T47D (cell line): Measurements from ENCODE around the gene PDE4B.

Source experiments
- DNase-seq, 2 experiments: peaks; one replicate each; pipeline versions ENCODE4 v3.0.0 to v3.0.0-alpha.2; 2011 to 2012; ENCODE audit warnings: low read depth in 1 of 2, low spot score in 1 of 2
- JUND ChIP-seq: IDR thresholded peaks from 2 replicates; pipeline ENCODE4 v1.6.1; 2012; ENCODE audit warnings: low read depth
- in situ Hi-C: cut with HindIII; loops from 2 replicates; pipeline ENCODE4 v1.10.0; 2016; ENCODE audit warnings: low sequenced_read_pairs, low pct_unique_long_range_greater_than_20kb

The PDE4B gene

DNA sequence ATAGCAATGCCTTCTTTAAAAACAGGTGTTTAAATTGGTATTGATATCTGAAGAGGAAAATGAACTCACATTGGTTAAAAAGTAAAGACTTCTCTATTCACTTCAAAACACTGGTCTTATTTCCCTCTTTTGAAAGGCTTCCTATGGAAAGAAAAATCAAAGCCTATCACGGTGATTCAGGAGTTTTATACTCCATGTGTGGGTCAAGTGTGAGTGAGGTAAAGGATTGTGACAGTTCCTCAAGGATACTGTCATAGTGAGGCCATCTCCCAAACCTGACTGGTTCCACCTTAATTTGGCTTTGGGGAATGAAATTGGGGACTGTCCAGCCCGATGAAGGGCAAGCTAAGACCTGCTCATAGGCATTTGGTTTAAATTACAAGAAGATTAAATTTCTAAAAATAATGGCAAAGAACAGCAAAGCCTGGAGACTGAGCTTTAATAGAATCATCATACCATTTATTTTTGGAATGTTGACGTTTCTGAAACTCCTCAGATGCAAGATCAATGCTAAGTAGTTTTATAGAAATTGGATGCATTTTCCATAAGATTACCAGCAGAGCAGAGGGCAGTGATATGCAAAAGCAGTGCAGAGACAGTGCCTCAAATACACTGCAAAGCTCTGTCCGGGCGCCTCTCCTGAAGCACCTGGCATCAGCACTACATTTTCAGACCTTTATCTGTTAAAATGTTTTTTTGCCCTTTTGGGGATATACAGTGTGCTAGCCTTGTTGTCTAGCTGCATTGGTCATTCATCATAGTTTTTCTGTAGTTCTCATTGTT is 439.2 kb downstream of the PDE4B start:
- no peak for TF ChIP-seq JUND
- no peak for DNase-seq
- in situ Hi-C loops, result no loop called here

DNA sequence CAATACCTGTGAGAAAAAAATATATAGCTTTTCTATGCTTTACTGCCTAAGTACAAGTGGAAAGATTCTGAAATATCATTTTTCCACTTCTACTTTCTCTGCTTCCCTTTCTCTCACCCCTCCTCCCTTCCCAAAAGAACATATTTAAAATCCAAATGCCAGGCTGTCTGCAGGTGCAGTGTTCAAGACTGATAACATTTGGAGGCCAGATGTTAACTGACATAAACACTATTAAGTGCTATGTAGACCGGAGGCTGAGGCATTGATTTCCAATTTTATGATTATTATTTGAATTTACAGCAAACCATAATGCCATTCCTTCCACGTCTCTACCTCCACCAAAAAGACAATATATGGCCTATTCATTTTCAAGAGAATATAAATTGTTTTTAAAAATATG is 444.3 kb downstream of the PDE4B start:
- TF ChIP-seq JUND, result no peak
- in situ Hi-C loops, result no loop called here
- no peak for DNase-seq

DNA sequence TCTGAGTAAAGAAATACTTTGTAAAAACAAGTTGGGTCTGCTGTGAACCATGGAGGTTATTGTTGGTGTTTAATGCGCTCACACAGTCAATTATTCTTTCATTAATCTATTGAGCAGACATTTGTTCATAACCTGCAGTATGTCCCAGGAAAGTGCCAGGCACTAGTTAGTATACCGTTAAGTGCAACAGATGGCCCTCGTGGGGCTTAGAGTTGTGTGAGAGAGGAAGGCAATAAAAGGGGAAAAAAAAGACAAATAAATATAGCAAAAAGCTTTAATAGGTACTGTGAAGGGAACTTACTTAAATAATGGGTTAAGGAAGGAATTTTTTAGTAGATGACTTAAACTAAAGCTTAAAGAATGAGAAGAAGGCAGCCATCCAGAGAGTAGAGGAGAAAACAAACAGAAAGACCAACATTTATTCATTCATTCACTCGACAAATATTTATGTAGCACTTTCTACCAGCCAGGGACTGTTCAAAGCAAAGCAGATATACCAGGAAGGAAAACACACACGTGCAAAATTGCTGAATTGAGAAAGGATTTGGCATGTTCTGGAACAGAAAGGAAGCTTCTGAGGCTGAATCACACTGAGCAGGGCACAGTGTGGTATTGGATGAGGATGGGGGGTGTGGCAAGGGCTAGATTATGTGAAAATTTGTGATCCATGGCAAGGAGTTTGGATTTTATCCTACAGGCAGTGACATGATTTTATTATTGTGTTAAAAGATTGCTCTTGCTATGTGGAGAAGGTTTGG is 445.2 kb downstream of the PDE4B start:
- in situ Hi-C loops, result no loop called here
- DNase-seq, result no peak
- no peak for TF ChIP-seq JUND

DNA sequence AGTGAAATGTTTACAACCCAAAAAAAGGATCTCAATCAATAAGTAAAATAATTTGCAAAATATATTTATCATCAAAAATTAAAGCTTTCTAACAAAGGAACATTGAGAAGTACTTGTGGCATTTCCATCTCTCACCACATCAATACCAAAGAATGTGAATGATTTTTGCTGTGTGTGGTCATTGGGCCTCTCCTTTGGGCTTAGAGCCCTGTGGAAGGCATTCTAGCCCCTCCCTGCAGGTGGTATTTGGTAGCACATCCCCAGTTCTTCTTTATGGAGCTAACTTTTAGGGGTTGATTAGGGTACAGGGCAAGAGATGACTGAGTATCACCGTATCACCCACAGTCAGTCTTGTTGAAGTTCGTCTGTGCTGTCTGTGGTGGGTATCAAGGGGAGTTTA is 447.1 kb downstream of the PDE4B start:
- no peak for TF ChIP-seq JUND
- no peak for DNase-seq
- in situ Hi-C loops, result no loop called here

DNA sequence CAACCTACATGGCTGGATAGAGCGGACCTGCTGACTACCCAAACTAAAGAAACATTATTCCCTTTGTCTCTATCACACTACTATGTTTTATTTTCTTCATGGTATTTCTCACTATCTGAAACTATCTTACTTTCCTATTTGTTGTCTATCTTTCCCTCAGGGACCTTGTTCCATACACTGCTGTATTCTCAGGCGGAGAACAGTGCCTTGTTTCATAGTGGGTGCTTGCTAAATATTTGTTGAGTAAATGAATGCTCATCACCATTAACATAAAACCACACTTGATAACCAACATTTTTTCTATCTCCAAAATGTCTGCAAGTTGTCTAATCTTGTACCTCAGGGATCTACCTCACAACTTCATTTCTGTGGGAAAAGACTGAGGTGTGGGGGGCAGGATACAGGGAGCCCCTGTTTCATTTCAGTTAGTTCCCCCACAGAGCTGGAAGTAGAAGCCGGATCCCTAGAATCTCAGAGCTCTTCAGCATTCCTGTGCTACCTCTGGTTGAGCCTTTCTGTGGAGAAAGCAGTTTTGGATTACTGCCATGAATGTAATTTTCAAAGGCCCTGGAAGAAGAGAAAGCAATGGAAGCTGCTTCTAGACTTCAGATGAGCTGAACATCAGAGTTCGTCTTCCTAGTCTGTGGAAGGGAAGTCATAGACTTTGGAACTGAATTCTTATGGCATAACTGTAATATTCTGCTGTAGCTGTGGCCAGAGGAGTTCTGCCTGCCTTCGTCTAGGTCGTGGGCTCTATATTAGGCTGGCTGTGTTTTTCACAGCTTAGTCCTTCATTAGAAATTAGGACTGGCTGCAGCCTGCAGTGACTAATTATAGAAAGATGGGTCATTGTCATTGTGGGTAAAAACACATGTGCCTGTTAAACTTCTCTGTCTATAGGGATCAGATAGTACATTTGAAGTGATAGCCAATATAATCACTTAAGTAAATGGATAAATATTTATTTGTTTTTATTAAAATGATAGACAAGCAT is 448.1 kb downstream of the PDE4B start:
- no peak for TF ChIP-seq JUND
- DNase-seq, result no peak
- in situ Hi-C loops, result no loop called here

DNA sequence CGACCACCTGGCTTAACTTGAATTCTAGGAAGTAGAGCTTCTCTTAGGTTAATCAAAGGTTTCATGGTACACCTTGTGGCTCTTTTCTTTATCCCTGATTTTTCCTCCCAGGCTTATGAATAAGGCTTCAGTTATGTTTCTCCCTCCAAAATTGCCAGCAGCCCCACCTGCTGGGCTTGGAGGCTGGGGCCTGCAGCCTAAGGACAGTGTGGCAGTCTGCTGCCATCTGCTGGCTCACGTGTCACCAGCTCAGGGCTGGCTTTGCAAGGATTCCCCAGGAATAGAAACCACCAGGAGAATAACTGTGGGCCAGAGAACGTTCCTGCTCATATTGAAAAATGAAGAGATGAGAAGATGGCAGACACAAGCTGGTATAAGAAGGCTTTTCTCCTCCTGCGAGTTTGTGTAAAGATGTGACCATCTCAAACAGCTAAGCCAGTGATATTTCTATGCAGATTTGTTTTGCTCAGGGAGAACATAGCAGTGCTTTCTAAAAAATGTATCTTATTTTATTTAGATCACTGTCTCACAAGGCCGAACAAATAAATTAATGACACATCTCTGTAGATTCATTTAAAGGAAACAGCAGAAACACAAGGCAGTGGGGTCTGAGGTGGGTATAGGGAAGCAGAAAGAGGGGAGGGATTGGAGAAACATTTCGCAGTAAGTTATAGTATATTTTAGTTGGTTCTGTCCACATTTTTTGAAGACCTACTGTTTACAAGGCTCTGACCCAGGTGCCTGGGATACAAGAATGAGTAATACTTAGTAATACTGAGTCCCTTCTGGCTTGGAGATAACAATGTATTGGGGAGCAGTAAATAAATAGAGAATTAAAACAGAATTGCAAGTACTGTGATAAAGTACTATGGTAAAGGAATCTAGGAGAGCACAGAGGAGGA is 450.2 kb downstream of the PDE4B start:
- peak; percentile 9 to 83 for DNase-seq
- TF ChIP-seq JUND, result no peak
- in situ Hi-C loops, result no loop called here

DNA sequence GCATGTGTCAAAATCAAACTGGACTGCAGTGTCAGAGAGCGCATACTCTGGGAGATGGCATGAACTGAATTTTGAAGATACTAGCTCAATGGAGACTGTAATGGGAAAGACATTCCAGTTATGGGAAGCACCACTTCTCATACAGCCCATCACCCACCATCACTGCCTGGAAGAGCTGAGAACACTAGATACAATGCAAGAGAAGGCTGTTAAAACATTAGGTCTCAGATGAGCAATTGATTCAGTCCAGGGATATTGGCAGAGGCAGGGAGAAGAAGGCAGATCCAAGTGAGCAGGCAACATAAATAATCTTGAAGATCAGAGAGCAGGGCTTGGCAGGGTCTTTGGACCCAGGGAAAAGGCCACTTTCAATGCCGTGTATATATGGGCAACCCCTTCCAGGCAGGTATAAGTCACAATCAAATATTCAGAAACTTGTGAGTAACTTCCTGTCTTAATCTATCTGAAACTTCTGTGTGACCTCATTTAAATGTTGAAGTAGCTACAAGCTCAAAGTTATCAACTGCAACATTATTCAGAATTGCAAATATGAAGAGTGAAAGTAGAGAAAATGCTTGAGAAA is 450.9 kb downstream of the PDE4B start:
- TF ChIP-seq JUND, result no peak
- DNase-seq, result no peak
- in situ Hi-C loops, result no loop called here

DNA sequence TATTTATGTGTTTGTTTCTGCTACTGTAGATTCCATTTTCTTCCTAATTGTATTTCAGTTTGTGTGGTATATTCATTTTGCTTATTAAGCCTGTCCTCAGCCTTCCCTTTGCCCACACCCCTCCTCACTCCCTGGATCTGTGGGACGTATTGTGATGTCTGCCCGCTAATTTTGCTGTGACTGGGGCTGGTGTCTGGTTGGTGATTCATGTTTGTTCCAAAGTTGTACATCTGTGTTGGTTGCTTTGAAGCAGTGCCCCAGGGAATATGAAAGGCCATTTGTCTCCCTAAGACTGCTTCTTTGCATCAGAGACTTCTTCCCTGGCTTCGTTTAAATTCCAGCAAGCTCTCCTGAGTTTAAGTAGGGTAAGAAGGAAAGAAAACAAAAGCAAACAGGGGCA is 451.7 kb downstream of the PDE4B start:
- no peak for DNase-seq
- no peak for TF ChIP-seq JUND
- in situ Hi-C loops, result no loop called here

GRCh38 chr1:66245691-66246090 is 453.0 kb downstream of the PDE4B start:
- DNase-seq, result no peak
- no peak for TF ChIP-seq JUND
- in situ Hi-C loops, result no loop called here

- no peak for TF ChIP-seq JUND
- no peak for DNase-seq
- in situ Hi-C loops, result no loop called here
Measured at GRCh38 chr1:66246351-66247269, 453.9 kb downstream of the PDE4B start.
